GM21390 (cell line): Measurements from ENCODE around the gene FIGN.

Experiments used
- ATAC-seq: cut with Tn5 transposase; IDR thresholded peaks from one replicate; pipeline ENCODE4 v1.9.1; 2021; ENCODE audit not compliant: unreplicated experiment

Gene FIGN

DNA sequence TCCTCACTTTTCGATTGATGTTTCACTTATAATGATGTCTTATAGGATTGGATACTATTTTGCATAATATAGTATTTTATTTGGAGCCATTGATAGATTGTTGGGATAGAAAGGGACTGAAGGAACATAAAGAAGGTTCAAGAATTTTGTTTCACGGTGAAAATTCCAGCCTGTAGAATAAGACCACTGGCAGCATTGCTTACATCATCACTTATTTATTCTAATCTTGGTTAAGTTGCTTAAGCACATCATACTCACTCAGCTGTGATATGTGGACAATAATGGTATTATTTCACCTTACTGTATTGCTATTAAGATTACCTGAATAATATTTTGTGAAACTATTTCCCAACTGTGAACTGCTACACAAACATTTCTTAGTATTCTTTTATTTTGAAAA lies 118.3 kb downstream of the FIGN start:
- ATAC-seq, result no peak

GRCh38 chr2:163613266-163613731 lies 122.5 kb downstream of the FIGN start:
- no peak for ATAC-seq

GRCh38 chr2:163612332-163612731 lies 123.5 kb downstream of the FIGN start:
- no peak for ATAC-seq

DNA sequence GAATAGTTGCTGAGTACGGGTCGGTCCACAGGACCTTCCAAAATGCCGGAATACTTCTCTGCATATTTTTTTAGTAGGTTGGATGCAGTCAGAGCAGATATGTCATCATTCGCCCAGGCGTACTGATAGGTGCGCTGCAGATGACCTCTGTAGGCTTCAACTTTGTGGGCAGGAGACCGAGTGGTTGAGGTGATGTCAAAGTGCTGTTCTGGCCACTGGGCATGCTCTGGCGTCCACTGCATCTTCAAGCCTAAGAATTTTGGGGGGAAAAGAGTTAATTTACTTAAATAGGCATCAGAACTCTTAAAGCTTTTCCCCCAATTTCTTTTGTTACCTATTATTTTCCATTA lies 124.3 kb downstream of the FIGN start:
- no peak for ATAC-seq

GRCh38 chr2:163610817-163611556 lies 124.8 kb downstream of the FIGN start:
- ATAC-seq, result no peak

- no peak for ATAC-seq
Observed at GRCh38 chr2:163607630-163608029, 128.2 kb downstream of the FIGN start.

GRCh38 chr2:163606878-163607277 lies 128.9 kb downstream of the FIGN start:
- ATAC-seq, result no peak

- ATAC-seq, result no peak
Observed at GRCh38 chr2:163605779-163606178, 130.0 kb downstream of the FIGN start.

DNA sequence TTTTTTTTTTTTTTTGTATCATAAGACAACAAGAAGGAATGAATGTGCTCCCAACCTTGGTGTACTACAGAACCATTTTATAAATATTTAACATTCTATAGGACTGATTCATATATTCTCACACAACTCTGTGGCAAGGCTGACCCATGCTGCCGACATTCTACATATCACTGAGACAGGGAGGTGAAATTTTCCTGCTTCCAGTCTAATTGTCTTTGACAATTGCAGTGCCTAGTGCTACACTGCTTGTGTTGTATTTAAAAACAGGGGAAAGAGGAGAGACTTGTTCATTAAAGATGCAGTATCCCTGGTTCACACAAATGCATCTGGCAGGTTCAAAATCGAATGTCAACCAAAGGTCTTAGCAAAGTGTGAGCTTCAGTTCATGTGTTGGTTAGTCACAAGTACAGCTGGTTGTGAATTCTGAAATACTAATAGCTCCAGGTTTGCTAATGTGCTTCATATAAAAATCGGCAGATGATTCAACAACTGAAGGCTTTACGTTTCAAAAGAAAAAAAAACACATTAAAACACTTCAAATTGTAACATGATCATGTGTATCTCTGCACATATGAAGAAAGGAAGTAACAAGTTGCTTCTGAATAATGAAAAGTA lies 130.8 kb downstream of the FIGN start:
- no peak for ATAC-seq

- ATAC-seq, result no peak
Observed at GRCh38 chr2:163602196-163602595, 133.6 kb downstream of the FIGN start.

DNA sequence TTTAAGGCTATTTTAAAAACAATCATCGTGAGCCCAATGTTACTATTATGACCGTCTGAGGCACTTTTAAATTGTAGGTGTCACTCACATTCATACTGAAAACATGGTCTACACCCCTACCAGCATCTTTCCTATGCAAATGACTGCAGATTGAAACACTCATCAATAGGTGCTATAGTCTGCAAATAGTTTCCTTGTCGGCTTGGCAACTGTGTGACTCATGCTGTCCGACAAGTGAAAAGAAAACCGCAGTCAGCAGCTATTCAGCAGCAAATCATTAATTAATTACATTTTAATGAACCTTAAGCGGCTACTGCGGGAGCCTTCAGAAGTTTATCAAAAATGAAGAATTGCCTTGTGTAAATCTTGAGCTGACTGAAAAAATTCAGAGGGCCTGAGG lies 134.4 kb downstream of the FIGN start:
- ATAC-seq, result no peak

- ATAC-seq, result no peak
Observed at GRCh38 chr2:163600801-163601200, 135.0 kb downstream of the FIGN start.

DNA sequence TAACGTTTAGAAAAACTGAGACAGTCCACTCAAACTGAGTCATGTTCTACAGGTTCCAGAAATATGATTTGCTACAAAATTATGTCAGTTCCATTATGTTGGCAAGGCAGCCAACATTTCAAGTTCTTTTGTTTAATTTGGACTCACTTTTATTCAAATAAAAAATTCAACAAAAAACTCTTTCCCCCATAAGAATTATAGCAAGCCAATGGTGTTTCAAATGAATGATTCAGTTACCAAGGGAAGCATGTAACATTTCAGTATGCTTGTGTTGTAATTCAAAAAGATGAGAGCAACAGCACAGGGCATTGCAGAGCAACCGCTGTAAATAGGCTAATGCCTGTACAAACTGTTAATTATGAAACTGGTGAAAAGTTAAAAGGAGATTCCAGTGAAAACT lies 140.8 kb downstream of the FIGN start:
- ATAC-seq, result no peak

DNA sequence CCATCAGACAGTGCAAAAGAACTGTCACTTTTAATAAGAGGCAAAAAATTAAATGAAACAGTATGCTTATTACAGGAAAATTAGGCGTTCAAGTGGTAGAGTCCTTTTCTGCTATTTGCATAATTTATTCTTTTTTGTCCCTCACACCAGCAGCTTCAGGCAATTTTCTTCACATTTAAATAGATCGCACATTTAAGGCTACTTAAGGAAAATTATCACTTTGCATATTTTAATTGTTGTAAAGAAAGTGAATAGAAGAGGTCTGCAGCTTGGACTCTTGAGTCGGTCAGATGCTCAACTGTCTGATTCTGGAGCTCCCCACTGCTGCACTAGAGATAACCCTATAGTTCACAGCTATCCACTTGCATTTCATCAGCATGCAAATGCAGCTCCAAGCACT lies 141.3 kb downstream of the FIGN start:
- no peak for ATAC-seq

DNA sequence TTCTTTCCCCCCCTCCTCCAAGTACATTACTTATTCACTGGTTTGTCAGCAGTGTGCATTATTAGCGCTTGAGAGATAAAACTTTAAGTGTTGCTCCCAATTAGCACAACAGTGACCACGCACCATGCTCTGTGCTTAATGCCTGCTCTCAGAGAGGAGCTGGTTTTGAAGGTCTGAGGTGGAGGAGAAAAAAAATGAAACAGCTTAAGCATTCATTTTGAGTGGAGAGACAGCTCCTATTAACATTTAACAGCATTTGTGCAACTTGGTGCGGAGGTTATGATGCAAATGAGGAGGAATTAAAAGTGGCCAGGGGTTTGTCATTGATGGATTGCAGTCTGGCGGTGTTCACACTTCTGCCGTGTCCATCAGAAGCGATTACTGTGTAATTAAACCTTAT lies 141.8 kb downstream of the FIGN start:
- ATAC-seq, result no peak

GRCh38 chr2:163592954-163593622 lies 142.7 kb downstream of the FIGN start:
- ATAC-seq, result no peak

DNA sequence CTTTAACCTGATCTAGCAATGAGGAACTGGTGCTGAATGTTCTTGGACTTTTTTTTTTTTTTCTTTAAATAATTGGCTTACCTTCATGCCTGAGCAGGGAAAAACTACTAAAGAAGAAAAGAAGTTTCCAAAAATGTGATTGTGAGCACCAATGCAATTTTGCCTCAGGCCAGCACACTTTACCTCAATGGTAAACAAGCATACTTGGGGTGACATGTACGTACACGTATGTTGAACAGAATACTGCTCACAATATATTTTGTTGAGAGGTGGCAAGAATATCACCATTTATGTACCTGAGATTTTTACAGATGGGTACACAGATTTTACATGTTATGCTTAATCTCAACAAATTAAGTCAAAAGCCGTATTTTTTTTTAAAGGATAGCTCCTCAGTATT lies 144.3 kb downstream of the FIGN start:
- no peak for ATAC-seq

DNA sequence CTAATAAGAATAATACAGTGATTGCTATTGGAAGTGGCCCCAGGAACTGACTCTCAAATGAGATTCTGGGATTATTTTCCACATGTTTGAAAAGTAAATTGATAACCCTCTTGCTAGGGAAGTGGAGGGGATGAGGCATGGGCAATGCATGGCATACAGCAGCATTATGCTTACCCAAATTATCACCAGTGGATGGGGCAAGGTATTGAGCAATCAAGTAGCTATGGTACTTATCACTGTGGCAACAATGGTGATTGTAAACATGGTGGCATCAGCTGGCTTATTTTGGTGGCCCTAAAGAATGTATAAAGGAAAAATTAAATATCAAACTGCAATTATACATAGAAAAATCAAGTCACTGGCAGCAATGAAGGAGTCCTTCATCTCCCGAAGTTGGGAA lies 155.1 kb downstream of the FIGN start:
- no peak for ATAC-seq

DNA sequence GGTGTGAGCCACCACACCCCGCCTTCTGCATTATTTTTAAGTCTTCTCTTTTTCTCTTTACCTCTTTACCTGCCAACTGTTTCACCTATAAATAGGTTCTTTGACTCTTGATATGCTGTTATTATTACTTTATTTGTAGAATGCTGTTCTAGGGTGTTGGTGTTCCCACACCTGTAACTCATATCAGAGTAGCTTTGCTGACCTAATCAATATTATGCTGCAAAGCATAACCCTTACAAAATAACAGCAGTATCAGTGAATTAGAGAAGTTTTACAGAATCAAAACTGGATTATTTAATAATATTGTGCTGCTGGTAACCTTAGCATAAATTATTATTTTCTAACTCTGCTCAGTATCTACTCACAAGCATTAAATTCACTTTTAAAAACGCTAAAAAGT lies 161.5 kb downstream of the FIGN start:
- ATAC-seq, result no peak

- ATAC-seq, result no peak
Observed at GRCh38 chr2:163573652-163574051, 162.2 kb downstream of the FIGN start.

DNA sequence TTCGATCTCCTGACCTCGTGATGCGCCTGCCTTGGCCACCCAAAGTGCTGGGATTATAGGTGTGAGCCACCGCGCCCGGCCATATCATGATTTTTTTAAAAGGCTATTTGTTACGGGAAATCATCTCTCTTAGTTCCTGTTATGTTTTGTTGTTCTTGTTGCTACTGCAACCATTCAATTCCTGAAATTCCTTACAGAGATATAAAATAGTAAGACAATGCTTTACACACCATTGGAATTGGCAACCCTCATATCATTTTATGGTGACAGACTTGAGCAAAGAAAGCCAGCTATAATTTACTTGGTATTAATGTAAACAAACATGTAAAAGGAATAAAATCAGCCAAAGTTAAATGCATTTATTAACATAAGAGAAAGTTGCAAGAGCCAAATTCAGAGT lies 163.0 kb downstream of the FIGN start:
- ATAC-seq, result no peak

GRCh38 chr2:163571423-163572102 lies 164.2 kb downstream of the FIGN start:
- no peak for ATAC-seq
